OCI-M1 (cell line): ENCODE data around the gene MAD1L1.
"Not testable (repeated sequence)": the region's sequence is repeated elsewhere in the genome, so short reads cannot be mapped to it uniquely, and the experiment has no call there.

Experiments used
- DNase-seq: peaks from one replicate; lab custom pipeline; 2025; lab: John Stamatoyannopoulos, UW

The MAD1L1 gene

DNA sequence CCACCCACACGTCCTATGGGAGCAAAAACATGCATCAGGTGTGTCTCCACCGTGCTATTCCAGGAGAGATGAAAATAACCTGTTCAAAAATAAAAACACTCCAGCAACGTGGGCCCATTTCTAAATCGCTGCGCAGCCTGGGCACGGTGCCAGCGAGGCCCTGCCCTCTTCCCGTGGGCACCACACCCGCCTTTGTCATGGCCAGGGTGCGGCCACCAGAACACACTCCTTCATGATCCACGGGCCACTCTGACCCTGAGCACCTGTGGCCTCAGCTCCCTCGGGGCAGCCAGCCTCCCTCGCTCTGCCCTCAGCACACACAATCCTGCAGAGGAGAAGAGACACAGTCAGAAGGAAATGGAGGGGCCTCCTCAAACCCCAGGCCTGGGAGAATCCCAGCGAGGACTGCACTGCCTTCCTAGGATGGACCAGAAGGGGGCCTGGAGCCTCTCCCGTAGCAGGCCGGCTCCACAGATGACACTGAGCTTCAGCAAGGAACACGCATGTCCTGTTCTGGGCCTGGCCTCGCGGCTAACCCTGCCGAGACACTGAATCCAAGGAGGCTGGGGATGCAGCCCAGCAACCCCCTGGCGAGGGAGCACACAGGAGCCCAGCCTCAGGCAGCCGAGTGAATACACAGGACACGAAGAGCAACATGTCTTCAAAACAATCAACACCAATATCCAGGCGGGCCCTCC lies 169.0 kb downstream of the MAD1L1 start:
- no peak for DNase-seq

DNA sequence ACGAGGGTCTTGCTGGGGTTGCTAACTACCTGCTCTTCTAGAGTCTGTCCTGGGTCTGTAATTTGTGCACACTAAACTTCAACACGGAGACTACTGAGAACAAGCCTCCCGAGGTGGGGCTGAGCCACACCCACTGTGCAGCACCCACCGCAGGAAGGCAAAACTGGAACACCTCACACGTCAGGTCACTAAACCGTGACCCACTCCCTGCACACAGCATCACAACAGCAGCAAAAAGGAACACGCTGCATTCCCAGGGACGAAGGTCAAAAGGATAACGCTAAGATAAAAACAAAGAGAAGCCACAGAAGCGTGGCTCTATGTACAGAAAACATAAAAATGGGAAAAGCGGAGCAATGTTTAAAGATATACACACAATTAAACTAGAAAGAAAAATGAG lies 170.1 kb downstream of the MAD1L1 start:
- no peak for DNase-seq

DNA sequence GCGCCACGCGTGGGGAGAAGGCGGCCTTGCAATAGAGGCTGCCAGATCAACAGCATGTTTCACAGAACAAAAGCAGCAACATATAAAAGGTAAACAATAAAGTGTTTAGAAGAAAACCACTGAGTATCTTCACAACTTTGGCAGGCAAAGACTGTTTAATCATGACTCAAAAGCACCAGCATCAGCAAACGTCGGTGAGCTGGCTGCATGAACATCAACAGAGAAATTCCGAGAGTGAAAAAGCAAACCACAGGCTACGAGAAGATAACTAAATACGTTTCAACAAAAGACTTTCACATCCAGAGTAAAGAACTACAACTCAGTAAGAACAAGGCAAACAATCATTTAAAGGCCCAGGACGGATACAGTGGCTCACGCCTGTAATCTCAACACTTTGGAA lies 172.0 kb downstream of the MAD1L1 start:
- DNase-seq, result no peak

GRCh38 chr7:2059964-2060700 lies 172.6 kb downstream of the MAD1L1 start:
- DNase-seq, result no peak

- DNase-seq, result not testable (repeated sequence)
Observed at GRCh38 chr7:2058246-2058645, 174.5 kb downstream of the MAD1L1 start.

GRCh38 chr7:2055956-2056355 lies 176.8 kb downstream of the MAD1L1 start:
- DNase-seq, result no peak

DNA sequence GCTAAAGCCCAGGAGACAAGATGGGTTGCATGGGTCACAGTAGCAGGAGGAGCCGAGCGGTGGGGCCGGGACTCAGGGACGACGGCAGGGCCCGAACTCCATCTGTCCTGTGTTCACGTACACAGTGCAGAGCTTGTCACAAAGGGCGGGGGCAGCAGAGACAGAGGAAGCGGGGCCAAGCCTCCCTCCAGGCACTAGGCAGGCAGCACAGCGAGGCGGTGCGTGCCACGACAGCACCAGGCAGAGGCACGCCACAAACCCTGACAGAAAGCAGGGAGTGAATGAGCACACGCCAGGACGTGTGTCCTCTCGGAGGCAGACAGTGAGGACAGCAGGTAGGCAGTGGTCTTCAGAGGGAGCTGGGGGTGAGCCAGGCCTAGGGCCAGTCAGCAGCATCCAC lies 177.8 kb downstream of the MAD1L1 start:
- DNase-seq, result no peak

GRCh38 chr7:2053395-2053794 lies 179.3 kb downstream of the MAD1L1 start:
- no peak for DNase-seq

GRCh38 chr7:2052657-2053048 lies 180.1 kb downstream of the MAD1L1 start:
- no peak for DNase-seq

DNA sequence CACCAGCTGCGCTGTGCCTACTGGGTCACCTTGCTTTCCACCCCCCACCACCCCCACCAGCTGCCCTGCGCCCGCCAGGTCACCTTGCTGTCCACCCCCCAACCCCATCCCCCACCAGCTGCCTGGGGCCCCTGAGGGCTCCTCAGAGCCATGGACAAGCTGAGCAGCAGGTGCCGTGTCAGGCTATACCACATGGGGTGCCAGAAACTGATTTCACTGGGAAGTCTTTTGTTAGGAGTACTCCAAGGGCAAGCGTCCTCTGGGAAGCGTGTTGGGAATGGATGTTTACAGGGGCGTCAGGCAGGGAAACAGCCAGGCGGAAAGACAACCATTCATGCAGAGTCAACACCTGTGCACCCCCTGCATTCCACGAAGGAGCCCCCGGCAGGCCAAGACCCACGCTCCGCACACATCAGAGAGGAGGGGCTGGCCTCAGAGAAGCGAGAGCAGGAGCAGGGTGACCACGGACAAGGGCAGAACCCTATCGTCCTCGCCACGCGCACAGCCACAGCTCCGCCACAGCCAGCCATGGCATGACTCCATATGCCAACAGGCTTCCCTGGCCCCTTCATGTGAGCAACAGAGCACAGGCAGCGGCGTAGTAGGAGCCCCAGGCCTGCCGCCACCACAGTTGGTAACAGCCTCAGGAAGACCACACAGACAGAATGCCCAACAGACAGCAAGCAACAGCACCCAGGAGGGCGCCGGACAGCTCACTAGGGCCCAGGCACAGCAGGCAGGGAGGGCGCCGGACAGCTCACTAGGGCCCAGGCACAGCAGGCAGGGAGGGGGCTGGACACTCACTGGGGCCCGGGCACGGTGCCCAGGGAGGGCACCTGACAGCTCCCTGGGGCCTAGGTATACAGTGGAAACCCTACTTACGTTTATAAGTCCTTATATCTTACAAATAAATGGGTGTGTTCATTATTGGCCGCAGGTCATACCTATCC lies 180.8 kb downstream of the MAD1L1 start:
- DNase-seq, result no peak

GRCh38 chr7:2050511-2050866 lies 182.3 kb downstream of the MAD1L1 start:
- no peak for DNase-seq

- no peak for DNase-seq
Observed at GRCh38 chr7:2049782-2050510, 182.8 kb downstream of the MAD1L1 start.

DNA sequence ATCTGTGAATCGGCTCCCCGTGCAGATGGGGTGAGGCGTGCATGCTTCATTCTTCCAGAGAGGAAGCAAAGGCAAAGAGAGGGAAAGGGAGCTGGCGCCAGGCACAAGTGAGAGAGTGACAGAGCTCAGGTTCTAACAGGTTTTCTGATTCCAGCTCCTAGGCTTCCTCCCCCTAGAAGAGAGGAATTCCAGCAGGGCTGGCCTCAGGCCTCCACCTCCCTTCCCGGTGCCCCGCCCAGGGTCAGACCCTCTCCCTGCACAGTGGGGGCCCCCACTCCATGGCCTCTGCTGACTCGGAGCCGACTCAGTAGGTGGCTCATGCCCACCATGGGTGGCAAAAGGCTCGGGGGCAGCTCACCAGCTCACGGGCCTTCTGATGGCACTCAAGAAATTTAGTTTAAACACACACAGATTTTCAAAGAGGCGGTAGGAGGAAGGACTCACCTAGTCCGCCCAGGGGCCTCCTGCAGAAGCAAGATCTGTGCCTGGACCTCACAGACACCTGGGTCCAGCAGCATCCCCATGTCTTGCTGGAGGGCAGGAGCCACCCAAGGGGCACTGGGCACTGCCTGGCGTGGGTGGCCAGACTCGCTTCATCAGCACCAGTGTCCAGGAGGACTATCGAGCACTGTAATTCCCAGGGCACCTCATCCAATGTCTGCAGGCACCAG lies 183.5 kb downstream of the MAD1L1 start:
- no peak for DNase-seq

DNA sequence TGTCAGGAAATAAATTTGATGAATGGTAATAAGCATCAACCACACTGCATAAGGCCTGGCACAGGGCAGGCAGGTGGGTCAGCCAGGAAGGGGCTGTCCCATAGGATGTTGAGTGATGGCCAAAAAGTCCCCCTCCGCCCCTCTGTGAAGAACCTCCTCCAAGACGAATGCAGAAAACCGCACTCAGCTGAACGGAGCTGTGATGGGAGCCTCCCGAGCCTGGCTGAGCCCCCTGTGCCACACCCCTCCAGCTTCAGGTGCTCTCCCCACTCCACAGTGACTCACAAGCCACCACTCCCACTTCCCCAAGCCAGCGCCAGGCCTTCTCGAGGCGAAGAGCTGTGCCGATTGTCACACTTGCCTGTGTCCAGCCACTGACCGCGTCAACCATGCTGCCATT lies 184.2 kb downstream of the MAD1L1 start:
- no peak for DNase-seq

- no peak for DNase-seq
Observed at GRCh38 chr7:2048006-2048405, 184.7 kb downstream of the MAD1L1 start.

GRCh38 chr7:2046581-2047565 lies 185.9 kb downstream of the MAD1L1 start:
- DNase-seq, result no peak

DNA sequence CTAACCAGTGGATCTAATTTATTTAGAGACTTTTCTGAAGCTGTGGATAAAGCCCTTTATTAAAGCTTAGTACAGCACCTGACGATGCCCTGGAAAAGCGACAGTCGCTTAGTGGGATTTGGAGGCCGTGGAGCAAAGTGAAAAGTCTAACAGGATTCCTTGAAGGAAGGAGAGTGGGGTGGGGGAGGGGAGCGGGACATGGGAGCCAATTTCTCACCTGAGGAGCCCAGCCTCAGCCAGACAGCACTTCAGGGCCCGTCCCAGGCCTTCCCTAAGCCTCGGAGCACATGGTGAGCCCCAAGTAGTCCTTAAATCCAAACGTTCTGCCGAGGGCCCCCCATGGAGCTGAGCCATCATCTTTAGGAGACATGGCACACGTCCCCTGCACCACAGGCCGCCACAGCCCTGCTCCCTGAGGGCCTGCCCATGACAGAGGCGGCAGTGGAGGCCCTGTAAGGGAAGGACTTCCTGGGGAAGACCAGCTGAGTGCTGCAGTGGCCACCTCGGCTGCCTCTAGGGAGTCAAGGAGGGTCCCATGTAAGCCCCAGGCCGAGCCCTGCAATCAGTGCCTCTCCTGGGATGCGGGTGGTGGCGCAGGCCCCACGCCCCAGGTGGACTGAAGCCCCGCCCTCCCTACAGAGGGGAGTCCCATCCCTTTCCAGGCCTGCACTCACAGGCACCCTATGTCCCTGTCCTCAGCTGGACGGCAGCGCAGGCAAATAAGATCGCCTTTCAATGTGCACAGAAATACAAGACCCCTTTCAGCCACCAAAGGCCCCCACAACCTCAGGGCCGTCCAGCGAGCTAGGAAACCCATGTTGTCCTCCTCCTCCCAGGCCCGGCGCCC lies 187.0 kb downstream of the MAD1L1 start:
- no peak for DNase-seq

- no peak for DNase-seq
Observed at GRCh38 chr7:2044883-2045471, 187.8 kb downstream of the MAD1L1 start.
